RCC 7860 (cell line): ENCODE results near the gene TRAF4.

ENCODE experiments used
- DNase-seq: peaks from one replicate; pipeline ENCODE4 v3.0.0-alpha.2; 2015; ENCODE audit warnings: low spot score
- FAIRE-seq: peaks from 2 replicates; lab custom pipeline; 2012; peaks lifted over from hg19 to GRCh38; lab: Jason Lieb, UNC

TRAF4 gene

DNA sequence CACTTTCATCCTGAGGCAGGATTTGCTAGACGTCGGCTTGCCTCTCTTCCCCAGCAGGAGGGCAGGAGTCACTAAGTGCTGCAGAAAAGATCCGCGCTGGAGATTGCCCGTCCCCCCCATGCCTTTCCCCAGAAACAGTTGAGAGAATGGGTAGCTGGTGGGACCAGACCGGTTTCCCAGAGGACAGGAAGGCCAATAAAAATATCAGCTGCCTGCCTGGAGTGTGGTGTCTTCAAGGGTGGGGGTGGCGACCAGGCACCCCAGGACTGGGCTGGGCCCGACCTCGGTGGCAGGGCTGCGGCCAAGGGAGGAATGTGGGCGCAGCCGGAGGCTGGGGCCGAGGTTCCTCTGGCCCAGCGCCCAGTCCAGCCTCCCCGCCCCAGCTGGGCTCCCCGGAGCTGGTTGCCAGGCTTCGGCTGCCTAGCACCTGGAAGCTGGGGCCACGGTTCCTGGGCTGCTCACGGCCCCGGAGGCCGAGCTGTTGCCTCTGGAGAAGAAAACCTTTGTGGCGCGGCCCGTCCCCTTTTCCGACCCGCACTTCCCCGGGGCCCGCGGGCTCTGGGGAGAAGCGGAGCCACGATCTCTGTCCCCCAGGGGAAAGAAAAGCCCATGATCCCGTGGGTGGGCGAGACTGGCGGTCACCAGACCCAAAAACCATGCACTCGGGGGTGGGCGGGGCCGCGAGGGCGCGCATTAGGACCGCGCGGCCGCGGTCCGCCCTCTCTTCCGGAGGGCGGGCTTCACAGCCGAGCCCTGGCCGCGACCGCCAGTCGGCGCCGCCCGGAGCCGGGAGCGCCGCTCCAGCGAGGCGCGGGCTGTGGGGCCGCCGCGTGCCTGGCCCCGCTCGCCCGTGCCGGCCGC is at the start of gene TRAF4:
TRAF4 (plus strand) TSS at position 769 of the 861 bp plus-strand sequence. CDS start 102 bp downstream, outside the sequence.
- DNase-seq (peak; percentile 89), FAIRE-seq (no peak)

DNA sequence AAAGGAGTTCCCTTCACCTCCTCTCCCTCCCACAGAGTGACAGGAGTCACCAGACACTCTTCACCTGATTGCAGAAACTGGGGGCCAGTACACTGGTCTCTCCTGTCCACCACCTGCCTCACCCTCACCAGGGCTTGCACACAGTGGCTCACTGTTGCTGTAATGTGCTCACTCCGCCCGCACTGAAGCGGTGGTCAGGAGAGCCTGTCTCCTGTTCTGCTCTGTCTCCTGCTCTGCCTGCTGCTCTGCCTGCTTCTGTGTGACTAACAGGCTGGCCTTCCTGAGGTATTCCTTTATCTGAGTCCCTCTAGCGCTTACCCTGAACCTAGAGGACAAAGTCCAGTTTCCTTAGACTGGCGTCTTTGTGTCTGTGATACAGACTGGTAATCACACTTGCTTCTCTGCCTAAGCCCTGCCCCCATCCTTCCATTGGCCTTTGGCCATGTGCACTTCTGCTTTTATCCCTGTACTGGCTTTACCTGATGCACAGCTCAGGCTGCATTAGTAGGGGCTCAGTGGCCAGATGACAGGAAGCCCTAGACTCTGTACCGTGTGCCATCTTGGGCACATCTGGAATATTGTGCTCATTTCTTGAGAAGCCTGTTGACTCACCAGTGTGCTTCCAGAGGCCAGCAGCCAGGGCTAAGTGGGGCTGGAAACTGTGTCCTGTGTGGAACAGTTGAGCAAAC is 45.4 kb upstream of the TRAF4 start:
- DNase-seq (peak; percentile 96), FAIRE-seq (peak; percentile 87)

- FAIRE-seq (no peak), DNase-seq (no peak)
Measured at GRCh38 chr17:28700278-28700677, 43.5 kb upstream of the TRAF4 start.

- FAIRE-seq (no peak), DNase-seq (no peak)
Measured at GRCh38 chr17:28700830-28701492, 42.9 kb upstream of the TRAF4 start.

- DNase-seq, result no peak
- no peak for FAIRE-seq
Measured at GRCh38 chr17:28702026-28702751, 41.6 kb upstream of the TRAF4 start.

GRCh38 chr17:28702752-28703150 is 41.1 kb upstream of the TRAF4 start:
- DNase-seq, result no peak
- FAIRE-seq, result no peak

DNA sequence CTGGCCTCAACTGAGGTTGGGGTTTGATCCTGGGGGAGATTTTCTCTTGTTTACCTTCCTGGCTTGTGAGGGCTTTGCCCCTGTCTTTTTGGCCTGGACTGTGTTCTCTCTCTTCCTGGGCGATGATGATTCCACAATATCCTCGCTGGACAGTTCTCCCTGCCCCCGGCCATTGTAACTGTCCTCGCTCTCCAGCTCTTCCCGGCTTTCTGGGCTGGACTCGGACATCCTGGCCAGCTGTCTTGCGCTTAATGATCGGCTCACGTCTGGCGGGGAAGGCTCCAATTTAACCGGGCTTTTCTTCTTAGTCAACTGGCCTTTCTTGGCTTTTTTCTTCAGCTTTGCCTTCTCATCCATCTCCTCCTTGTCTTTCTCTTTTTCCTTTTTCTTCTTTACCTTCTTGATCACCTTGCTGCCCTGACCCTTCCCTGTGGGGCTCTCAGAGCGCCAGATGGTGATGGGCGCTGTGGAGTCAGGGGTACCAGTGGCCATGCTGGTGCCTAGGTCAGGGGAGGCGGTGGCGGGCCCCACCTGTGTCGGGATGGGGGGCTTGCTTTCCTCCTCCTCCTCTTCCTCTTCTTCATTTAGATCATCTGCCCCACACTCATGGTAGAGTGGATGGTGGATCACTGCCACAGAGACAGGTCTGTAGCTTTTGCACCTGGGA is 40.1 kb upstream of the TRAF4 start:
- DNase-seq, result no peak
- FAIRE-seq, result no peak

- FAIRE-seq (no peak), DNase-seq (no peak)
Measured at GRCh38 chr17:28704219-28704858, 39.5 kb upstream of the TRAF4 start.

DNA sequence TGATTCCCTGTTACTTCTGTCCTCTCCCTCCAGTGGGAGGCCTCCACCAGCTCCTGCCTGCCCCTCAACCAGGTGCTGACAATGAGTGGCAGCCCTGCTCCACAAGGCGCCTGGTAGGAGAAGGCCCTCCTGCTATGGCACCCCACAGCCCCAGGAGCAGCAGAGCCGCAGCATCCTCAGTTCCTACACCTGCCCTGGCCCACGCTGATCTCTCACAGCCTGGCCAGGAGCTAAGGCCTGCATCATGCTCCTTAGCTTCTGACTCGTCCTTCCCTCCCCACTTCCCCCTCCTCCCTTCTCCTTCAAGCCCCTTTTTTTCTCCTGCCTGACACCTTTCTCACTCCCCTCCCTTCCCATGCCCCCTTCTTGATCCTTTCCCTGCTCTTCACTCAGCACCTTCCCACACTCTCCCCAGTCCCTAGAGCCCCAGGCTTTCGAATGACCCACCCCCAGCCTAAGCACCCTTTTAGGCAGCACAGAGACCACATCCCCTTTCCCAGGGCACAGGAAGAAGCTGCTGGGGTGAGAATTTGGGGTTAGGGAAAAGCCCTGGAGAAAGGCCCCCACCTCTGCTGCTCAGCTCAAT is 38.6 kb upstream of the TRAF4 start:
- DNase-seq (no peak), FAIRE-seq (no peak)

DNA sequence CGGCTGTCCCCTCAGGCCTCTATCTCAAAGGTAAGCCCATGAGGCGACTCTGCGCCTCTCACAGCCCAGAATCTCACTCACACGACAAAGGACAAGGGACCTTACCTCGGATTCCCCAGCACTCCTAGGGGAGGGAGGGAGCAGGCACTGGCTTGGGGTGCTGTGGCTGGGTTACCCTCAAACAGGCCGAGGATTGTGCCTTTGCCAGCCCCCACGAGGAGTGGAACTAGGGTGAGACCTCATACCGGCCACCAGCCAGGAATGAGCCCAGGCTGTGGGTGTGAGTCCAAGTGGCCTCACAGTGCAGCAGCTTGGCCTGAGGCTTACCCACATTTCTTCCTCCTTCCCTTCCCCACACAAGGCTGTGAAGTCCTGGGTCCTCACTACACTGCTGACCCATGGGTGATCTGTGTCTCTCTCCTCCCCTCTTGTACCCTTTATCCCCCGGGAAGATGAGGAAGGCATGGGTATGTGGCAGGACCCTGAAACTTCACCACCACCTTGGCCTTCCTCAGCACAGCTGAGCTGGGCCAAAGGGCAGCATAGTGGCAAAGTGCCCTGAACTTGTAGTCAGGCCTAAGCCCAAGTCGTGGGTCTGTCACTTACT is 38.0 kb upstream of the TRAF4 start:
- FAIRE-seq (no peak), DNase-seq (no peak)

DNA sequence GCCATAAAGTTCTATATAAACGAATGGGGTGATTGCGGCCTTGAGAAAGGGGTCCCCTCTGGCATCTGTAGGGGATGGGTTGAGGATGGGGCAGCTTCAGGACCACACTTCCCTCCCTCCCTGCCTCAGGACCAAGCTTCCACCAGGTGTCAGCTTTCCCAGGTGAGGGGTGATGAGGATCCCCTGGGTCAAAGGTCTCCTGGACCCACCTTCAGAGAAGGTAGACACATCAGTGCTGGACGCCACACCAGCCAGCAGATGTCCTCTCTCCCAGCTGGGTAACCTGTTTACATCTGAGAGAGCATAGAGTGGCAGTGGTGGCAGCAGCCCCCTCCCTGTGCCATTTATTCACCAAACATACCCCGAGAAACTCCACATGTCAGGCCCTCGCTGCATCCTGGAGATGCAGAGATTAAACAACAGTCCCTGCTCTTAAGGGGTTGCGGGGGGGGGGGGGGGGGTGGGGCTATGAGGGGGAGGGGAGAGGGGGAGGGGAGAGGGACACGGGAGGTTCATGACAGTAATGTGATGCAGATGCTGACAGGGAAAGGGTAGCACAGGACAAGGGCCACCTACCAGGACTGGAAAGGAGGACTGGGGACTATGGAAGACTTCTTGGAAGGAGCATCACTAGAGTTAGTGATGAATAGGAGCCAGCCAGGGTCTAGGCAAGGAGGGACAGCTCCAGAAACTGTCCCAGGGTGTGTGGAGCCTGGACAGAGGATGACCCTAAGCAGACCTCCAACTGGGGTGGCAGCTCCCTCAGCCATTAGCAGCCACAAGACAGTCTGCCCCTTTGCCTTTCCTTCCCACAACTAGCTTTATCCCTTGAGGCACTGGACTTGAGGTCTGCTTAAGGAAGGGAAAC is 37.1 kb upstream of the TRAF4 start:
- FAIRE-seq (no peak), DNase-seq (no peak)

DNA sequence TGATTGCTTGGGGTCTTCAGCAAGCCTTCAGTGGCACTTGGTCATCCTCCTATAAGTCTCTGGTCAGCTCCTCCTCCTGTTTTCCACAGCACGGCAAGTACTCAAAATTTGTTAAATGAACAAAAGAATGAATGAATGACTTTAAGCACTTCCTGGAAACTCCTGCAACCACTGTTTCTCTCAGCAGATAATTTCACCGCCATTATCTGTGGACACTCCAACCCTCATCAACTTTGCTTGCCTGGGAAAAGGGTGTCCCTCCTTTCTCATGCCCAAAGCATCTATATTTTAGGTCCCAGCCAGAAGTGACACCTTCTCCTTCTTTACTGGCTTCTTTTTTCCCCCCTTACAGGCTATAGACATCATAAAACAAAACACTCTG is 36.5 kb upstream of the TRAF4 start:
- DNase-seq (no peak), FAIRE-seq (no peak)

DNA sequence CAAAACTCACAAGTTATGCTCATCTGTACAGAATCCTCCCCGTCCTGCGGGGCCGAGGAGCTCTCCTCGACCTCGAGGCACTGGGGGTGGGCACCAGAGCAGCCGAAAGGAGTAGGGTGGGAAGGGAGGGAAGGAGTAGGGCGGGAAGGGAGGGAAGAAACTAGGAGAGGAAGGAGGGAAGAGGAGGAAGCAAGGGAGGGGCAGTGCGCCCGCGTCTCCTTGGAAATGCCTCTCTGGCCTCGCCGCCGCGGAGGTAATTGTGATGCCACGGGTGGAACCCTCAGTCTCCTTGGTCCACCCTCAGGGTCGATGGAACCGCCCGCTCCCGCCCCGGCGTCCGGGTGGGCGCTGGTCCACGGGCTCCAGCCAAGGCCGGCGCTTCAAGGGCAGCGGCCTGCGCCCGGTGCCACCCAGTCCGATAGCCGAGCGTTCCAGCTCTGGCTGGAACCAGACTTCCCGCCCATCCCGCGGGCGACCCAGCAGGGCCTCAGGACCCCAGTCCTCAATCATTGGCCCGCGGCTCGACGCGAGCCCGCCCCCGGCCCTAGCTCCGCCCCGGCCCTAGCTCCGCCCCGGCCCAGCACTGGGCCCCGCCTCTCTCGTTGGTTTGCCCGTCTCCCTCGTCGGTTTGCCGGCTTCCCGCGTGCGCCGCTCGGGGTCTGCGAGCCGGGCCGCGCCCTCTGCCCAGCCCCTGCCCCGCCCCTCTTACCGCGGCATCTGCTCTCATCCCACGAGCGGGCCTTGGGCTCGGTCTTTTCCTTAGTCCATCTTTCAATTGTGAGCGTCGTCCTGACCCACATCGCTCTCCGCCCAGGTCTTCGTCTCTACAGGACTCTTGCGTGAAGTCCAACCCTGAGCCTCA is 32.7 kb upstream of the TRAF4 start:
- no peak for FAIRE-seq
- DNase-seq, result peak; percentile 81

- FAIRE-seq (no peak), DNase-seq (no peak)
Measured at GRCh38 chr17:28711723-28712031, 32.1 kb upstream of the TRAF4 start, which contains the start of gene PROCA1. PROCA1 (minus strand) TSS chr17:28711888; CDS start chr17:28711660, 228 bp downstream.

DNA sequence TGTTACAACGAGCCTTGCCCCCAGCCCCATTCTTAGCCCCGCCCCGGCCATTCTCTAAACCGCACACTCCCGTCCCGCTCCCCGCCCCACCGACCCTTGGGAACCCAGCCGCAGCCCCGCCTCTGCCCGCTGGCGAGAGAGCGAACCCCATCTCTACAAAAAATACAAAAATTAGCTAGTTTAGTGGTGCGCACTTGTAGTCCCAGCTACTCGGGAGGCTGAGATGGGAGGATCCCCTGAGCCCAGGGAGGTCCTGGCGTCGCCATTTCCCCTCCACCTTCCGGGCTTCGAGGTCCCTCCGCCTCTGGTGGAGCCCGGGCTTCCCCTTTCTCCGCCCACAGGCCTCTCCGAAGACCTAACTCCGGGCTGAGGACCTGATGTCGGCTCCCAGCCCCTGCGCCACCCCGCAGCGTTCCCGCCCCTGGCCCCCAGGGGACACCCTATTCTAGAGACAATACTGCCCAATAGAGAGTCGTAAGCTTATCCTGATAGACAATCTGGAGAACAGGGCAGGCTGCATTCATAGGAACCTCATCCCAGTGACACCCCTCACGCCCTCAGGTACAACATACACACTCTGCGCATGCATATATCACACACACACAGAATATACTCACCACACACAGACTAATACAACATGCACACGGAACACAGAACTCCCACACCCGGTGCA is 31.6 kb upstream of the TRAF4 start:
- DNase-seq (no peak), FAIRE-seq (no peak)

DNA sequence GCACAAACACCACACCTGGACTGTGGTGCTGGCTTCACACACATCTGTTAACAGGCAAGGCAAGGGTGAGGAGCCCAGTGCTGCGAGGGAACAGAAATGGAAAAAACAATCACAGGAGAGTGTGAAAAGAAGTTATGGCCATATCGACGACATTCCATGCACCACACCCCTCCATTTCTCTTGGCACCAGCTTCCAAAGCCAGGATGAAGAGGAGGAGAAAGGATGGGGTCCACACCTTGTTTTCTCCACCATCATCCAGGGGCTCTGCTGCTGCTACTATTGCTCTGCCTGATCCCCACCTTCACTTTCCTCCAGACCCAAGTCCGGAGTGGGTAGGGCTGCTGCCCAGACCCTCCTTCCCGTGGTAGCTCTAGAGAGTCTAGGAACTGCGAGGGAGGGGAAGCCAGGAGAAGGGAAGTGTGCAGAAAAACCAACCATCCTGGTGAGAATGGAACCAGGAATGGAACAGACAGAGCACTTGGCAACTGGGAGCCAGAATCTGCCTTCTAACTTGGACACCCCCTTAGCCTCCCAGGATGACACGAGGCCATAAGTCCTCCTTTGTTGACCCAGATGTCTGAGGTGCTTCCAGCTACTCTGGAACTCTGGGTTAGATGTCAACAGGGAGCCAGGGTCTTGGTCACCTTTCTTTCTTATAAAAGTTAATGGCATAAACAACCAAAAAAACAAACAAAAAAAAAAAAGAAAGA is 31.0 kb upstream of the TRAF4 start:
- DNase-seq (no peak), FAIRE-seq (no peak)
